H1 (cell line): Measurements from ENCODE around the gene CAMTA1. TPM values are rescaled to one million over a fixed set of nuclear protein-coding genes. Genes with fewer than 3 reads are reported as not detected.

Experiments
- CTCF ChIA-PET: fragments of 300-600 bp; sonication (Branson Sonifier 250); formaldehyde crosslinking; loops from one replicate; lab custom pipeline; 2021; ENCODE audit not compliant: partially characterized antibody; lab: Charles Lee
- POLR2A ChIA-PET: fragments of 300-600 bp; sonication (Branson Sonifier 250); formaldehyde crosslinking; loops from one replicate; lab custom pipeline; 2021; ENCODE audit warnings: inconsistent platforms; ENCODE audit not compliant: partially characterized antibody; lab: Charles Lee
- DNase-seq, 2 experiments: peaks; one replicate each; pipeline versions ENCODE4 v3.0.0 to v3.0.0-alpha.2; 2010 to 2022; ENCODE audit warnings: low spot score in 2 of 2, low read depth in 1 of 2, mixed read lengths in 1 of 2
- FAIRE-seq: peaks from 2 replicates; lab custom pipeline; 2011; peaks lifted over from hg19 to GRCh38; lab: Jason Lieb, UNC
- H2AFZ ChIP-seq: 2 replicates; pipeline ENCODE4 v1.8.1; 2012; ENCODE audit warnings: low read length, inconsistent platforms
- H2AK5ac ChIP-seq: 2 replicates; pipeline ENCODE4 v1.6.1; 2013; ENCODE audit warnings: low read depth, low read length
- H2BK120ac ChIP-seq: replicated peaks from 2 replicates; pipeline ENCODE3; 2013; ENCODE audit warnings: low read depth, low read length, inconsistent platforms
- H2BK12ac ChIP-seq: 2 replicates; pipeline ENCODE4 v1.6.1; 2013; ENCODE audit warnings: low read depth, low read length
- H2BK15ac ChIP-seq: 2 replicates; pipeline ENCODE4 v1.6.1; 2013; ENCODE audit warnings: low read length
- H2BK20ac ChIP-seq: 2 replicates; pipeline ENCODE4 v1.6.1; 2013; ENCODE audit warnings: low read length
- H2BK5ac ChIP-seq: 2 replicates; pipeline ENCODE4 v1.6.1; 2013; ENCODE audit warnings: low read depth, low read length
- H3K14ac ChIP-seq: 2 replicates; pipeline ENCODE4 v1.6.1; 2013; ENCODE audit warnings: inconsistent platforms; ENCODE audit not compliant: insufficient read length
- H3K18ac ChIP-seq: 2 replicates; pipeline ENCODE4 v1.6.1; 2013; ENCODE audit warnings: low read length; ENCODE audit errors: extremely low read depth
- H3K23ac ChIP-seq: 2 replicates; pipeline ENCODE4 v1.6.1; 2013; ENCODE audit warnings: inconsistent platforms; ENCODE audit not compliant: insufficient read length
- H3K23me2 ChIP-seq: 2 replicates; pipeline ENCODE4 v1.6.1; 2013; ENCODE audit warnings: low read depth, low read length
- H3K27ac ChIP-seq: 2 replicates; pipeline ENCODE4 v1.6.1; 2011; ENCODE audit warnings: low read depth, low read length, inconsistent platforms
- H3K27me3 ChIP-seq, 4 experiments: replicated peaks in 1 of 4; 1 replicate in 1 of 4; 2 replicates in 3 of 4; pipeline versions ENCODE4 v1.6.1 to v1.8.1; 2011 to 2013; ENCODE audit warnings: low read length in 3 of 4, mild to moderate bottlenecking in 3 of 4, inconsistent platforms in 2 of 4, mixed read lengths in 2 of 4, moderate library complexity in 1 of 4; ENCODE audit not compliant: control insufficient read depth in 3 of 4, insufficient read depth in 3 of 4; ENCODE audit errors: extremely low read depth in 1 of 4
- H3K36me3 ChIP-seq, 4 experiments: 2 replicates each; pipeline versions ENCODE4 v1.6.1 to v1.8.1; 2011 to 2013; ENCODE audit warnings: mild to moderate bottlenecking in 4 of 4, low read length in 3 of 4, moderate library complexity in 2 of 4, control low read depth in 1 of 4, inconsistent platforms in 1 of 4; ENCODE audit not compliant: insufficient read depth in 4 of 4, control insufficient read depth in 2 of 4
- H3K4ac ChIP-seq: replicated peaks from 2 replicates; pipeline ENCODE3; 2013; ENCODE audit warnings: low read length, low read depth, mixed read lengths, inconsistent platforms; ENCODE audit not compliant: insufficient read length
- H3K4me1 ChIP-seq, 4 experiments: replicated peaks in 1 of 4; 1 replicate in 1 of 4; 2 replicates in 3 of 4; pipeline versions ENCODE4 v1.6.1 to v1.8.1; 2011 to 2013; ENCODE audit warnings: low read length in 3 of 4, inconsistent platforms in 2 of 4, mixed read lengths in 1 of 4; ENCODE audit not compliant: insufficient read depth in 4 of 4, control insufficient read depth in 3 of 4
- H3K4me2 ChIP-seq, 2 experiments: 2 replicates each; pipeline versions ENCODE4 v1.6.1 to v1.8.1; 2011 to 2013; ENCODE audit warnings: low read depth in 2 of 2, low read length in 2 of 2, control low read depth in 1 of 2, inconsistent platforms in 1 of 2, mild to moderate bottlenecking in 1 of 2; ENCODE audit not compliant: insufficient read depth in 1 of 2
- H3K4me3 ChIP-seq, 4 experiments: fragments of 200-600, 300-600 bp in 1 of 4; sonication (generic), shearing (Covaris generic), sonication (Bioruptor Twin) in 1 of 4; 2 replicates each; pipeline versions ENCODE4 v1.5.1 to v1.8.1; 2011 to 2016; ENCODE audit warnings: low read length in 4 of 4, low read depth in 3 of 4, control low read depth in 2 of 4, inconsistent platforms in 2 of 4, mild to moderate bottlenecking in 2 of 4, mixed read lengths in 1 of 4, moderate library complexity in 1 of 4; ENCODE audit not compliant: insufficient read depth in 2 of 4; ENCODE audit errors: extremely low read depth in 1 of 4
- H3K56ac ChIP-seq: replicated peaks from 2 replicates; pipeline ENCODE3; 2013; ENCODE audit warnings: low read depth, mild to moderate bottlenecking, mixed read lengths, low read length, inconsistent platforms; ENCODE audit not compliant: insufficient read length
- H3K79me1 ChIP-seq: 2 replicates; pipeline ENCODE4 v1.6.1; 2013; ENCODE audit warnings: low read depth, low read length, control low read depth
- H3K79me2 ChIP-seq, 2 experiments: 2 replicates each; pipeline versions ENCODE4 v1.6.1 to v1.8.1; 2012 to 2013; ENCODE audit warnings: low read length in 2 of 2, mild to moderate bottlenecking in 2 of 2, inconsistent platforms in 1 of 2; ENCODE audit not compliant: insufficient read depth in 2 of 2, control insufficient read depth in 1 of 2
- H3K9ac ChIP-seq, 4 experiments: replicated peaks in 1 of 4; 1 replicate in 1 of 4; 2 replicates in 3 of 4; pipeline versions ENCODE4 v1.6.1 to v1.8.1; 2011 to 2013; ENCODE audit warnings: low read depth in 3 of 4, low read length in 3 of 4, control low read depth in 2 of 4, mild to moderate bottlenecking in 2 of 4, moderate library complexity in 2 of 4, inconsistent platforms in 1 of 4; ENCODE audit errors: extremely low read depth in 1 of 4
- H3K9me3 ChIP-seq, 2 experiments: 2 replicates each; pipeline versions ENCODE4 v1.6.1 to v1.8.1; 2012 to 2013; ENCODE audit warnings: mild to moderate bottlenecking in 2 of 2, moderate library complexity in 2 of 2, control low read depth in 1 of 2, inconsistent platforms in 1 of 2, low read depth in 1 of 2, low read length in 1 of 2, mixed read lengths in 1 of 2; ENCODE audit not compliant: insufficient read depth in 2 of 2
- H4K20me1 ChIP-seq, 2 experiments: replicated peaks in 1 of 2; 2 replicates each; pipeline versions ENCODE3 to v1.8.1; 2011 to 2013; ENCODE audit warnings: inconsistent platforms in 2 of 2, low read length in 2 of 2, mild to moderate bottlenecking in 1 of 2; ENCODE audit not compliant: insufficient read depth in 2 of 2, control insufficient read depth in 1 of 2
- H4K5ac ChIP-seq: 2 replicates; pipeline ENCODE4 v1.6.1; 2013; ENCODE audit warnings: low read length, low read depth, mixed read lengths, inconsistent platforms; ENCODE audit not compliant: insufficient read length
- H4K8ac ChIP-seq: 2 replicates; pipeline ENCODE4 v1.8.0; 2013; ENCODE audit warnings: mild to moderate bottlenecking, moderate library complexity, low read length, inconsistent platforms; ENCODE audit not compliant: insufficient read depth; ENCODE audit errors: extremely low read depth
- H4K91ac ChIP-seq: replicated peaks from 2 replicates; pipeline ENCODE3; 2013; ENCODE audit warnings: low read length, mixed read lengths, inconsistent platforms; ENCODE audit not compliant: insufficient read length
- ATF2 ChIP-seq: IDR thresholded peaks from 2 replicates; pipeline ENCODE4 v1.6.1; 2012; ENCODE audit warnings: low read length, inconsistent platforms
- BRCA1 ChIP-seq: IDR thresholded peaks from 2 replicates; pipeline ENCODE4 v1.6.1; 2012; ENCODE audit warnings: low read depth, low read length, improper control_type of control experiment
- CREB1 ChIP-seq: IDR thresholded peaks from 2 replicates; pipeline ENCODE4 v1.6.1; 2012; ENCODE audit warnings: inconsistent platforms
- E2F6 ChIP-seq: IDR thresholded peaks from 2 replicates; pipeline ENCODE4 v1.6.1; 2012; ENCODE audit warnings: inconsistent platforms
- EP300 ChIP-seq, 2 experiments: IDR thresholded peaks; 1 replicate in 1 of 2; 2 replicates in 1 of 2; pipeline ENCODE4 v1.6.1; 2011 to 2012; ENCODE audit warnings: low read depth in 2 of 2, low read length in 2 of 2, mild to moderate bottlenecking in 2 of 2, borderline replicate concordance in 1 of 2, inconsistent platforms in 1 of 2, moderate library complexity in 1 of 2
- GABPA ChIP-seq: IDR thresholded peaks from 2 replicates; pipeline ENCODE4 v1.6.1; 2011; ENCODE audit warnings: mild to moderate bottlenecking, low read length, moderate library complexity, borderline replicate concordance; ENCODE audit not compliant: insufficient read depth
- JUN ChIP-seq: IDR thresholded peaks from 2 replicates; pipeline ENCODE4 v1.6.1; 2011; ENCODE audit warnings: low read depth, mild to moderate bottlenecking, improper control_type of control experiment, low read length
- KDM4A ChIP-seq: IDR thresholded peaks from one replicate; pipeline ENCODE4 v1.7.1; 2012; ENCODE audit warnings: low read depth, mild to moderate bottlenecking, moderate library complexity, low read length, inconsistent platforms; ENCODE audit not compliant: severe bottlenecking
- USF2 ChIP-seq: IDR thresholded peaks from 2 replicates; pipeline ENCODE4 v1.6.1; 2011; ENCODE audit warnings: low read length, improper control_type of control experiment
- ZNF274 ChIP-seq: IDR thresholded peaks from 2 replicates; pipeline ENCODE4 v1.7.0; 2012; ENCODE audit warnings: low read length, borderline replicate concordance; ENCODE audit errors: extremely low read depth
- WGBS, 2 experiments: shearing (Covaris generic) in 1 of 2; methylation state at CpG; one replicate each; pipeline versions ENCODE4 v1.1.6 to v1.1.7; 2013 to 2015; ENCODE audit warnings: low lambda C conversion rate in 2 of 2, mixed read lengths in 2 of 2, inconsistent platforms in 1 of 2, low coverage in 1 of 2, missing lambda C conversion rate in 1 of 2; ENCODE audit not compliant: insufficient replicate concordance in 2 of 2, insufficient coverage in 1 of 2, insufficient read length in 1 of 2; ENCODE audit errors: extremely low coverage in 1 of 2, missing lambda C conversion rate in 1 of 2; 5-methylcytosine and 5-hydroxymethylcytosine counted together
- polyA plus RNA-seq, 7 experiments: library from polyadenylated mRNA; depleted of rRNA in 3 of 7; stranded (reverse) in 5 of 7; unstranded in 2 of 7; fragments of >200 nt in 5 of 7; fragments of 200-250 nt in 2 of 7; gene quantifications; 1 replicate in 5 of 7; 2 replicates in 1 of 7; 4 replicates in 1 of 7; pipeline versions ENCODE4 v1.2.1 to v1.2.3, GENCODE V29; 2011 to 2013; ENCODE audit warnings: missing spikeins in 2 of 7, mixed read lengths in 2 of 7
- total RNA-seq: library from RNA; stranded (reverse); fragmentation: NEBNext Ultra II Directional; extraction: Animal tissue kit (Norgen Biotek cat#: 25700); gene quantifications from 2 replicates; pipeline ENCODE4 v1.2.1, GENCODE V29; 2021

Gene CAMTA1
- total and polyA plus RNA-seq, 2 of the 8 experiments (the other 6 are each of a cell fraction or from before 2014, with no cell fraction given): 65.0 to 119 TPM

- Histone ChIP-seq H2BK20ac (no peak overlapping the region), H3K4ac (no peak overlapping the region), H3K4me2 (no peak overlapping the region), H3K56ac (no peak overlapping the region), H3K27ac (no peak overlapping the region), H3K18ac (no peak overlapping the region), H2AK5ac (no peak overlapping the region), H3K79me2 (no peaks in the 10 kb centered on the region), H3K4me1 (peaks cover 11 to 42% (median 24%) of the 10 kb centered on the region in 4 experiments), H4K8ac (no peak overlapping the region), H3K36me3 (no peaks in the 10 kb centered on the region), H4K20me1 (no peaks in the 10 kb centered on the region), H2BK120ac (no peak overlapping the region), H3K14ac (no peak overlapping the region), H3K9me3 (no peaks in the 10 kb centered on the region), H2BK5ac (0 out of 2 replicates have a peak overlapping the region, but pooled peaks have one; percentile 28), H4K5ac (no peak overlapping the region), H3K9ac (no peak overlapping the region), H3K23ac (no peak overlapping the region), H4K91ac (no peak overlapping the region), H3K23me2 (peaks cover 8% of the 10 kb centered on the region; the same call in 1 of the 2 replicates), H2AFZ (no peak overlapping the region), H3K4me3 (no peak overlapping the region), H3K79me1 (no peaks in the 10 kb centered on the region), H2BK12ac (0 out of 2 replicates have a peak overlapping the region, but pooled peaks have one; percentile 19), H3K27me3 (no peaks in the 10 kb centered on the region; a peak in 1 of 7 replicates), H2BK15ac (peak overlapping the region; percentile 19; the same call in 1 of the 2 replicates)
- DNase-seq: no peak
- CTCF ChIA-PET: interaction anchor here (0.7 to 1.6 kb wide), 2 partner anchors 37 to 83 kb away, joined by 3 to 4 read pairs; no protein-coding TSS in a partner anchor
- WGBS, 2 experiments: 89% methylated on average over 8 of the region's 8 CpGs; no CpG with 5 or more reads in 1 of the 2 experiments
- no peak for FAIRE-seq
- POLR2A ChIA-PET: no interaction called here
- TF ChIP-seq JUN (no peak), GABPA (no peak), ZNF274 (no peak), BRCA1 (no peak), CREB1 (no peak), EP300 (IDR thresholded peaks at IDR 0.05; ENCODE audit: borderline replicate concordance in 1 of 2, low read depth in 2 of 2, low read length in 2 of 2) (no peak), ATF2 (no peak), KDM4A (no peak), USF2 (no peak), E2F6 (no peak)
Measured at GRCh38 chr1:6959491-6959890, 174.2 kb downstream of the CAMTA1 start.
